Naive thymus-derived CD4-positive, alpha-beta T cell (primary cell): ENCODE measurements around the gene GGA2. TPM values are rescaled to one million over a fixed set of nuclear protein-coding genes. Genes with fewer than 3 reads are reported as not detected.

ENCODE experiments used
- ATAC-seq: fragments of 150-1000 bp; cut with Tn5 transposase; 2 replicates; pipeline ENCODE4 v1.10.0; 2021; ENCODE audit warnings: mild to moderate bottlenecking, moderate library complexity
- CTCF ChIA-PET: fragments of 350-600 bp; sonication (Branson Sonifier 250); formaldehyde crosslinking; loops from one replicate; lab custom pipeline; 2021; ENCODE audit warnings: antibody characterized with exemption; lab: Charles Lee
- POLR2A ChIA-PET: fragments of 350-600 bp; sonication (Branson Sonifier 250); formaldehyde crosslinking; loops from one replicate; lab custom pipeline; 2021; ENCODE audit warnings: antibody characterized with exemption, inconsistent platforms; lab: Charles Lee
- DNase-seq, 9 donors: peaks; one replicate each; pipeline versions ENCODE4 v3.0.0 to v3.0.0-alpha.2; 2020 to 2022; ENCODE audit warnings: mixed read lengths in 1 of 9
- H3K27ac ChIP-seq: one replicate; pipeline ENCODE4 v1.7.0; 2013; ENCODE audit warnings: mild to moderate bottlenecking, low read depth, low read length, moderate library complexity
- H3K27me3 ChIP-seq, 2 donors: one replicate each; pipeline ENCODE4 v1.7.0; 2013; ENCODE audit warnings: low read length in 2 of 2, mild to moderate bottlenecking in 2 of 2, moderate library complexity in 2 of 2; ENCODE audit not compliant: control insufficient read depth in 2 of 2, insufficient read depth in 2 of 2
- H3K36me3 ChIP-seq, 3 experiments: 1 replicate in 2 of 3; 2 replicates in 1 of 3; pipeline ENCODE4 v1.7.0; 2013; ENCODE audit warnings: low read length in 3 of 3, mild to moderate bottlenecking in 3 of 3, moderate library complexity in 1 of 3; ENCODE audit not compliant: insufficient read depth in 3 of 3, control insufficient read depth in 2 of 3
- H3K4me1 ChIP-seq, 2 donors: one replicate each; pipeline ENCODE4 v1.7.0; 2013; ENCODE audit warnings: low read length in 2 of 2, mild to moderate bottlenecking in 2 of 2, moderate library complexity in 1 of 2; ENCODE audit not compliant: control insufficient read depth in 2 of 2, insufficient read depth in 2 of 2
- H3K4me3 ChIP-seq: 2 replicates; pipeline ENCODE4 v1.7.0; 2013; ENCODE audit warnings: mild to moderate bottlenecking, low read length
- H3K9me3 ChIP-seq, 3 experiments: 1 replicate in 2 of 3; 2 replicates in 1 of 3; pipeline ENCODE4 v1.7.0; 2013; ENCODE audit warnings: low read length in 3 of 3; ENCODE audit not compliant: control insufficient read depth in 2 of 3
- H3K27ac Mint-ChIP-seq, 9 donors: one replicate each; pipeline ENCODE4 v1.8.0; 2020 to 2022; ENCODE audit warnings: mixed read lengths in 9 of 9, mild to moderate bottlenecking in 8 of 9, moderate library complexity in 5 of 9, inconsistent platforms in 2 of 9
- H3K27me3 Mint-ChIP-seq, 5 donors: one replicate each; pipeline ENCODE4 v1.8.0; 2021 to 2022; ENCODE audit warnings: mixed read lengths in 5 of 5, mild to moderate bottlenecking in 1 of 5
- H3K36me3 Mint-ChIP-seq, 5 donors: one replicate each; pipeline ENCODE4 v1.8.0; 2020 to 2022; ENCODE audit warnings: mixed read lengths in 5 of 5, mild to moderate bottlenecking in 3 of 5, inconsistent platforms in 1 of 5
- H3K4me1 Mint-ChIP-seq, 7 donors: one replicate each; pipeline ENCODE4 v1.8.0; 2020 to 2022; ENCODE audit warnings: mixed read lengths in 7 of 7, mild to moderate bottlenecking in 3 of 7, inconsistent platforms in 1 of 7
- H3K4me3 Mint-ChIP-seq, 10 donors: one replicate each; pipeline ENCODE4 v1.8.0; 2020 to 2022; ENCODE audit warnings: mild to moderate bottlenecking in 10 of 10, mixed read lengths in 10 of 10, moderate library complexity in 6 of 10, inconsistent platforms in 2 of 10
- H3K9me3 Mint-ChIP-seq, 11 donors: one replicate each; pipeline ENCODE4 v1.8.0; 2020 to 2022; ENCODE audit warnings: mixed read lengths in 11 of 11, mild to moderate bottlenecking in 4 of 11, inconsistent platforms in 1 of 11, moderate library complexity in 1 of 11
- intact Hi-C, 2 donors: fragments of 100-400 bp; cut with micrococcal nuclease; formaldehyde crosslinking; loops; one replicate each; pipeline ENCODE4 v1.15.1; 2023
- polyA plus RNA-seq, 2 donors: library from polyadenylated mRNA; unstranded; fragments of 300-500 nt; fragmentation: Illumina TruSeq; gene quantifications; one replicate each; pipeline ENCODE4 v1.2.3, GENCODE V29; 2021
- total RNA-seq, 6 experiments: library from RNA in 5 of 6; stranded (reverse) in 5 of 6; gene quantifications; 1 replicate in 5 of 6; 2 replicates in 1 of 6; pipeline ENCODE4 v1.2.3 and lab custom pipeline; 2021 to 2026

The GGA2 gene
- total and polyA plus RNA-seq, 7 experiments from 2014 or later: 41.7 to 138 (median 104) TPM

GRCh38 chr16:23520500-23520899, 10.2 kb upstream of the GGA2 start:
- Histone ChIP-seq H3K36me3 (peaks cover 5 to 38% (median 7%) of the 10 kb centered on the region in 3 experiments), H3K4me1 (peaks cover 0 to 6% of the 10 kb centered on the region in 2 donors), H3K4me3 (no peak overlapping the region), H3K27ac (no peak overlapping the region), H3K9me3 (no peaks in the 10 kb centered on the region), H3K27me3 (no peaks in the 10 kb centered on the region)
- Mint-ChIP-seq H3K27ac (no peak overlapping the region), H3K36me3 (peaks cover 4 to 45% (median 30%) of the 10 kb centered on the region in 5 donors), H3K4me1 (peaks cover 3 to 23% (median 10%) of the 10 kb centered on the region in 7 donors), H3K9me3 (no peaks in the 10 kb centered on the region), H3K27me3 (no peaks in the 10 kb centered on the region), H3K4me3 (no peak overlapping the region)
- CTCF ChIA-PET: interaction anchor here (0.6 kb wide), 1 partner anchor 1960 kb away, joined by 3 read pairs; no protein-coding TSS in a partner anchor
- POLR2A ChIA-PET: no interaction called here
- DNase-seq (no peak), ATAC-seq (no peak)
- intact Hi-C loops: no loop called here

- H3K27ac Mint-ChIP-seq: no peak overlapping the region
- Histone ChIP-seq H3K9me3 (no peaks in the 10 kb centered on the region), H3K36me3 (peaks cover 0 to 27% (median 5%) of the 10 kb centered on the region in 3 experiments), H3K4me3 (no peak overlapping the region), H3K4me1 (peaks cover 4 to 15% of the 10 kb centered on the region in 2 donors), H3K27ac (no peak overlapping the region), H3K27me3 (no peaks in the 10 kb centered on the region)
- no peak for DNase-seq
- POLR2A ChIA-PET: no interaction called here
- no peaks in the 10 kb centered on the region for H3K9me3 Mint-ChIP-seq
- ATAC-seq: no peak
- intact Hi-C loops: no loop called here
- peaks cover 4 to 33% (median 22%) of the 10 kb centered on the region in 5 donors for H3K36me3 Mint-ChIP-seq
- H3K4me3 Mint-ChIP-seq: no peak overlapping the region
- no peaks in the 10 kb centered on the region for H3K27me3 Mint-ChIP-seq
- CTCF ChIA-PET: no interaction called here
- H3K4me1 Mint-ChIP-seq: peaks cover 15 to 34% (median 22%) of the 10 kb centered on the region in 7 donors
Measured at GRCh38 chr16:23519282-23519681, 9.0 kb upstream of the GGA2 start.

DNA sequence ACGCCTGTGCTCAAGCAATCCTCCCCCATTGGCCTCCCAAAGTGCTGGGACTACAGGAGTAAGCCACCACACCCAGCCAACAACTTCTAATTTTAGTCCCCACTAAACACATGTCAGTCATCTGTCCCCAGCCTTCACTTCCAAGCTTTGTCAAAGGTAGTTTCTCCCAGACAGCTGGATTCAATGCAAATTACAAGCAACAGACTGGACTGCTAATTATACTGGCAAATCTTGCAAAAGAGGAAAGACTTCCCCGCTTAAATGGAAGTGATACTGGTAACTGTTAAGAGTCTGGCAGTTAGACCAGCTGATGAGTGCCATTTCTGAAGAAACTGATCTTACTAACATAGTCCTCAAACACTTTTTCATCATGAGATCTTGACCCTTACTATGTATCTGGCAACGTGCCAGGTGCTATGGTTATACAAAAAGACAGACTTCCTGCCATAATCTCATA, 8.2 kb upstream of the GGA2 start:
- Mint-ChIP-seq H3K4me1 (peaks cover 17 to 41% (median 26%) of the 10 kb centered on the region in 7 donors), H3K4me3 (no peak overlapping the region)
- intact Hi-C loops: no loop called here

DNA sequence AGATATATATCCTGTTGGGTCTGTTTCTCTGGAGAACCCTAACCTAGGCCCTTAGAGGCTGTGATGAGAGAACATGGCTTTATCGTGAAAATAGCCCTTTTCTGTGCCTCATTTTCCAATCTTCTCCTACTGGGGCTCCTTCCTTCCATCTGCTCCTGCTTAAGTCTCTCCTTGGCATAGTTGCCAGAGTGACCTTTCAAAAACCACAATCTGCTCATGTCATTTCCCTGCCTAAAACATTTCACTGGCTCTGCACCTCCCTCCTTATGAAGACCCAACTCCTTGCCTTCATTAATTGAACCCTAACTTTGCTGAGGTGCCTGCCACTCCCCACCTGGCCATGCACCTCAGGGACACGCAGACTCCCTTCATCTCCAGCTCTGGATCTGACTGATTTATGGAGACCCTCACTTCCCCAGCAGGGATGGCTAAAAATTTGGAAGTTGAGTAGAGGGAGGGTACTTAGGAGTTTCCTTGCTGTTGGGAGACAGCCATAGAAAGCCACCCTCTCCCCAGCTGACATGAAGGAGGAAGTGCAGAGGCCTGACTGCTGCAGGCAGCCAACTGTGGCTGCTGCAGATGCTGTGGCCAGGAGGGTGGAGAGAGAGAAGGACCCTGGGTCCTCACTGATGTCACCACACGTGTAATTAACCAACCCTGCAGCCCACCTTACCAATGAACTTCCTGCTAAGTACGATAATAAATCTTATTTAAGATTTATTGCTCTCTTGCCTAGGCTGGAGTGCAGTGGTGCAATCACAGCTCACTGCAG, 6.3 kb upstream of the GGA2 start:
- H3K4me3 Mint-ChIP-seq: peak overlapping the region in 2 of 10 donors; percentile 5 to 41
- H3K9me3 Mint-ChIP-seq: no peaks in the 10 kb centered on the region
- DNase-seq: no peak
- Histone ChIP-seq H3K36me3 (peaks cover 0 to under 1% (median 0%) of the 10 kb centered on the region in 3 experiments), H3K27me3 (no peaks in the 10 kb centered on the region), H3K9me3 (no peaks in the 10 kb centered on the region), H3K27ac (no peak overlapping the region), H3K4me3 (no peak overlapping the region), H3K4me1 (peaks cover 6 to 22% of the 10 kb centered on the region in 2 donors)
- peaks cover 0 to 14% (median 8%) of the 10 kb centered on the region in 5 donors for H3K36me3 Mint-ChIP-seq
- ChIA-PET POLR2A (interaction anchor here (1.1 kb wide), 1 partner anchor 63 kb away, joined by 4 read pairs; the partner anchor contains the start of gene COG7), CTCF (no interaction called here)
- H3K27ac Mint-ChIP-seq: peak overlapping the region in 2 of 9 donors; percentile 41 to 51
- ATAC-seq: peak; percentile 52
- H3K4me1 Mint-ChIP-seq: peaks cover 17 to 41% (median 27%) of the 10 kb centered on the region in 7 donors
- H3K27me3 Mint-ChIP-seq: no peaks in the 10 kb centered on the region
- intact Hi-C loops: no loop called here

More for the DNA sequence above, 8.2 kb upstream of the GGA2 start:
- Histone ChIP-seq H3K4me1 (peaks cover 6 to 22% of the 10 kb centered on the region in 2 donors), H3K36me3 (peaks cover 0 to 19% (median 5%) of the 10 kb centered on the region in 3 experiments), H3K4me3 (no peak overlapping the region), H3K27me3 (no peaks in the 10 kb centered on the region), H3K9me3 (no peaks in the 10 kb centered on the region), H3K27ac (no peak overlapping the region)
- DNase-seq: no peak
- POLR2A ChIA-PET: no interaction called here
- peaks cover 4 to 24% (median 19%) of the 10 kb centered on the region in 5 donors for H3K36me3 Mint-ChIP-seq
- ATAC-seq: peak; percentile 52
- no peaks in the 10 kb centered on the region for H3K9me3 Mint-ChIP-seq
- no peak overlapping the region for H3K27ac Mint-ChIP-seq
- no peaks in the 10 kb centered on the region for H3K27me3 Mint-ChIP-seq
- CTCF ChIA-PET: interaction anchor here (0.5 kb wide), 1 partner anchor 23 kb away, joined by 3 read pairs; no protein-coding TSS in a partner anchor

- POLR2A ChIA-PET: no interaction called here
- Histone ChIP-seq H3K4me3 (no peak overlapping the region), H3K9me3 (no peaks in the 10 kb centered on the region), H3K27me3 (no peaks in the 10 kb centered on the region), H3K36me3 (no peaks in the 10 kb centered on the region), H3K4me1 (peaks cover 6 to 22% of the 10 kb centered on the region in 2 donors), H3K27ac (no peak overlapping the region)
- Mint-ChIP-seq H3K36me3 (peaks cover 0 to 12% (median 6%) of the 10 kb centered on the region in 5 donors), H3K4me1 (peaks cover 17 to 41% (median 28%) of the 10 kb centered on the region in 7 donors), H3K4me3 (peak overlapping the region in 4 of 10 donors; percentile 32 to 46 (median 36)), H3K27me3 (no peaks in the 10 kb centered on the region), H3K9me3 (no peaks in the 10 kb centered on the region), H3K27ac (peak overlapping the region in 3 of 9 donors; percentile 6 to 54 (median 28))
- intact Hi-C loops: no loop called here
- no peak for DNase-seq
- no peak for ATAC-seq
- CTCF ChIA-PET: no interaction called here
Measured at GRCh38 chr16:23515881-23516280, 5.6 kb upstream of the GGA2 start.

GRCh38 chr16:23514381-23515152, 4.3 kb upstream of the GGA2 start:
- ATAC-seq (peak; percentile 30), DNase-seq (peak in 6 of 9 donors; percentile 12 to 51 (median 28))
- Mint-ChIP-seq H3K27ac (peak overlapping the region in 8 of 9 donors; percentile 13 to 80 (median 44)), H3K4me3 (peak overlapping the region; percentile 7 to 71 (median 56)), H3K27me3 (no peaks in the 10 kb centered on the region), H3K4me1 (peaks cover 17 to 43% (median 34%) of the 10 kb centered on the region in 7 donors), H3K36me3 (peaks cover 0 to 13% (median 4%) of the 10 kb centered on the region in 5 donors), H3K9me3 (no peaks in the 10 kb centered on the region)
- no peaks in the 10 kb centered on the region for H3K36me3 ChIP-seq
- POLR2A ChIA-PET: interaction anchor here (0.7 kb wide), 1 partner anchor 38 kb away, joined by 3 read pairs; no protein-coding TSS in a partner anchor
- no peak overlapping the region for H3K27ac ChIP-seq
- H3K9me3 ChIP-seq: no peaks in the 10 kb centered on the region
- no peaks in the 10 kb centered on the region for H3K27me3 ChIP-seq
- H3K4me3 ChIP-seq: no peak overlapping the region
- intact Hi-C loops: no loop called here
- H3K4me1 ChIP-seq: peaks cover 6 to 26% of the 10 kb centered on the region in 2 donors
- CTCF ChIA-PET: interaction anchor here (0.7 kb wide), 1 partner anchor 81 kb away, joined by 3 read pairs; no protein-coding TSS in a partner anchor
